Spleen (tissue), 11 donors: ENCODE results near the gene OR6Q1. TPM values are rescaled to one million over a fixed set of nuclear protein-coding genes. Genes with fewer than 3 reads are reported as not detected.

Source experiments
- DNase-seq: peaks from one replicate; pipeline ENCODE4 v3.0.0-alpha.2; 2020
- H3K27ac ChIP-seq, 8 donors: fragments of 200-600 bp; sonication (generic) in 7 of 8; 1 replicate in 4 of 8; 2 replicates in 4 of 8; pipeline versions ENCODE4 v1.5.0 to v1.8.0; 2016 to 2021; ENCODE audit warnings: inconsistent platforms in 4 of 8, mild to moderate bottlenecking in 4 of 8, moderate library complexity in 1 of 8
- H3K27me3 ChIP-seq, 7 donors: fragments of 200-600 bp; sonication (generic) in 6 of 7; replicated peaks in 1 of 7; 1 replicate in 4 of 7; 2 replicates in 3 of 7; pipeline versions ENCODE4 v1.5.0 to v1.8.0; 2016 to 2021; ENCODE audit warnings: inconsistent platforms in 3 of 7, mild to moderate bottlenecking in 1 of 7
- H3K36me3 ChIP-seq, 6 donors: fragments of 200-600 bp; sonication (generic) in 5 of 6; 1 replicate in 4 of 6; 2 replicates in 2 of 6; pipeline versions ENCODE4 v1.5.0 to v1.8.0; 2016 to 2021; ENCODE audit warnings: inconsistent platforms in 2 of 6
- H3K4me1 ChIP-seq, 6 donors: fragments of 200-600 bp; sonication (generic) in 5 of 6; 1 replicate in 3 of 6; 2 replicates in 3 of 6; pipeline versions ENCODE4 v1.5.0 to v1.8.0; 2016 to 2021; ENCODE audit warnings: inconsistent platforms in 3 of 6
- H3K4me3 ChIP-seq, 8 donors: fragments of 200-600 bp; sonication (generic) in 7 of 8; 1 replicate in 4 of 8; 2 replicates in 4 of 8; pipeline versions ENCODE4 v1.5.0 to v1.8.0; 2016 to 2021; ENCODE audit warnings: inconsistent platforms in 4 of 8, mild to moderate bottlenecking in 4 of 8, moderate library complexity in 2 of 8
- H3K9me3 ChIP-seq, 8 donors: fragments of 200-600 bp; sonication (generic) in 7 of 8; 1 replicate in 4 of 8; 2 replicates in 4 of 8; pipeline versions ENCODE4 v1.5.0 to v1.8.0; 2016 to 2021; ENCODE audit warnings: inconsistent platforms in 4 of 8
- CTCF ChIP-seq, 11 experiments: fragments of 200-600 bp in 7 of 11; fragments of 450-650 bp in 4 of 11; sonication (generic) in 4 of 11; IDR thresholded peaks in 8 of 11; conservative IDR thresholded peaks in 3 of 11; 1 replicate in 7 of 11; 2 replicates in 4 of 11; pipeline versions ENCODE4 v1.4.0 to v1.8.0; 2016 to 2021; ENCODE audit warnings: antibody characterized with exemption in 11 of 11, inconsistent platforms in 4 of 11, mild to moderate bottlenecking in 1 of 11
- POLR2A ChIP-seq, 3 donors: fragments of 450-650 bp; IDR thresholded peaks; one replicate each; pipeline ENCODE4 v1.5.1; 2017; ENCODE audit warnings: antibody characterized with exemption in 3 of 3, mild to moderate bottlenecking in 1 of 3
- POLR2AphosphoS5 ChIP-seq, 3 donors: sonication (generic); formaldehyde crosslinking; IDR thresholded peaks; one replicate each; pipeline ENCODE4 v1.5.1; 2017; ENCODE audit warnings: antibody characterized with exemption in 3 of 3
- WGBS, 5 donors: extraction: QIAGEN DNeasy Blood & Tissue Kit in 3 of 5; methylation state at CpG; one replicate each; pipeline versions ENCODE4 v1.1.5 to v1.1.7; 2013 to 2018; 5-methylcytosine and 5-hydroxymethylcytosine counted together
- intact Hi-C: fragments of 100-400 bp; cut with DNase I; formaldehyde crosslinking; loops from one replicate; pipeline ENCODE4 v1.15.0; 2023; ENCODE audit warnings: low total_unique reads
- polyA plus RNA-seq, 3 donors: library from polyadenylated mRNA; stranded (reverse); fragments of 200-250 nt; gene quantifications; one replicate each; pipeline ENCODE4 v1.2.1, GENCODE V29; 2013
- total RNA-seq, 7 donors: library from RNA; depleted of rRNA in 3 of 7; stranded (reverse); fragments of >200 nt in 3 of 7; fragmentation: NEBNext Ultra II Directional in 4 of 7; extraction: Animal tissue kit (Norgen Biotek cat#: 25700) in 4 of 7; gene quantifications; one replicate each; pipeline versions ENCODE4 v1.1.0 to v1.2.1, GENCODE V29; 2016 to 2021
- donor health status: healthy with polysubstance abuse.
- donor health status: DM: no; HTN: no; CAD: no; lungs with moderate emphysema.
- donor health status: DM: no; HTN: no; CAD: no.
- donor health status: Bipolar disorder and iron deficiency.
- donor health status: healthy.
- donor health status: DM: no; HTN: no; CAD: no.
- donor health status: DM: yes; HTN: yes; CAD: no.

The OR6Q1 gene
- total and polyA plus RNA-seq, 10 donors = not detected

GRCh38 chr11:58057481-58057880, 26.7 kb downstream of the OR6Q1 start:
- H3K9me3 ChIP-seq = no peaks in the 10 kb centered on the region
- DNase-seq = no peak
- intact Hi-C loops = no loop called here
- H3K36me3 ChIP-seq = no peaks in the 10 kb centered on the region
- H3K27me3 ChIP-seq = no peaks in the 10 kb centered on the region
- no peak overlapping the region for H3K4me3 ChIP-seq
- H3K4me1 ChIP-seq = no peaks in the 10 kb centered on the region
- no peak overlapping the region for H3K27ac ChIP-seq
- 64 to 75% (median 69%) methylated on average over 3 of the region's 3 CpGs for WGBS, 5 donors
- TF ChIP-seq POLR2AphosphoS5 (IDR thresholded peaks at IDR 0.05) (no peak), CTCF (IDR thresholded peaks at IDR 0.05 in 8 of 11, conservative IDR thresholded peaks at IDR 0.05 in 3 of 11) (no peak), POLR2A (IDR thresholded peaks at IDR 0.05) (no peak)

- WGBS, 5 donors = 62 to 71% (median 66%) methylated on average over 11 to 13 of the region's 13 CpGs
- DNase-seq = no peak
- Histone ChIP-seq H3K4me3 (no peak overlapping the region), H3K27ac (no peak overlapping the region), H3K4me1 (no peaks in the 10 kb centered on the region), H3K36me3 (no peaks in the 10 kb centered on the region), H3K27me3 (no peaks in the 10 kb centered on the region), H3K9me3 (no peaks in the 10 kb centered on the region)
- TF ChIP-seq POLR2A (IDR thresholded peaks at IDR 0.05) = no peak
- no peak for TF ChIP-seq CTCF (IDR thresholded peaks at IDR 0.05 in 8 of 11, conservative IDR thresholded peaks at IDR 0.05 in 3 of 11)
- no peak for TF ChIP-seq POLR2AphosphoS5 (IDR thresholded peaks at IDR 0.05)
- intact Hi-C loops = no loop called here
Observed at GRCh38 chr11:58058276-58059006, 27.7 kb downstream of the OR6Q1 start.

GRCh38 chr11:58059007-58059350, 28.2 kb downstream of the OR6Q1 start:
- no peak overlapping the region for H3K27ac ChIP-seq
- H3K4me1 ChIP-seq = no peaks in the 10 kb centered on the region
- no peaks in the 10 kb centered on the region for H3K9me3 ChIP-seq
- TF ChIP-seq CTCF (IDR thresholded peaks at IDR 0.05 in 8 of 11, conservative IDR thresholded peaks at IDR 0.05 in 3 of 11) (no peak), POLR2A (IDR thresholded peaks at IDR 0.05) (no peak), POLR2AphosphoS5 (IDR thresholded peaks at IDR 0.05) (no peak)
- DNase-seq = no peak
- intact Hi-C loops = no loop called here
- H3K27me3 ChIP-seq = no peaks in the 10 kb centered on the region
- no peaks in the 10 kb centered on the region for H3K36me3 ChIP-seq
- 63 to 72% (median 68%) methylated on average over 4 of the region's 4 CpGs for WGBS, 5 donors
- H3K4me3 ChIP-seq = no peak overlapping the region

GRCh38 chr11:58060535-58060934, 29.8 kb downstream of the OR6Q1 start:
- intact Hi-C loops = no loop called here
- peaks cover 0 to 7% (median 0%) of the 10 kb centered on the region in 7 donors for H3K27me3 ChIP-seq
- no peak overlapping the region for H3K27ac ChIP-seq
- no peaks in the 10 kb centered on the region for H3K9me3 ChIP-seq
- H3K4me3 ChIP-seq = no peak overlapping the region
- 79 to 96% (median 89%) methylated on average over 3 of the region's 3 CpGs for WGBS, 5 donors
- no peak for DNase-seq
- H3K36me3 ChIP-seq = no peaks in the 10 kb centered on the region
- no peak for TF ChIP-seq POLR2A (IDR thresholded peaks at IDR 0.05)
- no peak for TF ChIP-seq POLR2AphosphoS5 (IDR thresholded peaks at IDR 0.05)
- no peak for TF ChIP-seq CTCF (IDR thresholded peaks at IDR 0.05 in 8 of 11, conservative IDR thresholded peaks at IDR 0.05 in 3 of 11)
- no peaks in the 10 kb centered on the region for H3K4me1 ChIP-seq
